HG03469 (cell line): ENCODE results near the gene ZNF26.

Experiments used
- ATAC-seq: cut with Tn5 transposase; IDR thresholded peaks from one replicate; pipeline ENCODE4 v1.9.1; 2021; ENCODE audit warnings: mild to moderate bottlenecking, moderate library complexity, moderate number of reproducible peaks; ENCODE audit not compliant: unreplicated experiment

ZNF26 gene

DNA sequence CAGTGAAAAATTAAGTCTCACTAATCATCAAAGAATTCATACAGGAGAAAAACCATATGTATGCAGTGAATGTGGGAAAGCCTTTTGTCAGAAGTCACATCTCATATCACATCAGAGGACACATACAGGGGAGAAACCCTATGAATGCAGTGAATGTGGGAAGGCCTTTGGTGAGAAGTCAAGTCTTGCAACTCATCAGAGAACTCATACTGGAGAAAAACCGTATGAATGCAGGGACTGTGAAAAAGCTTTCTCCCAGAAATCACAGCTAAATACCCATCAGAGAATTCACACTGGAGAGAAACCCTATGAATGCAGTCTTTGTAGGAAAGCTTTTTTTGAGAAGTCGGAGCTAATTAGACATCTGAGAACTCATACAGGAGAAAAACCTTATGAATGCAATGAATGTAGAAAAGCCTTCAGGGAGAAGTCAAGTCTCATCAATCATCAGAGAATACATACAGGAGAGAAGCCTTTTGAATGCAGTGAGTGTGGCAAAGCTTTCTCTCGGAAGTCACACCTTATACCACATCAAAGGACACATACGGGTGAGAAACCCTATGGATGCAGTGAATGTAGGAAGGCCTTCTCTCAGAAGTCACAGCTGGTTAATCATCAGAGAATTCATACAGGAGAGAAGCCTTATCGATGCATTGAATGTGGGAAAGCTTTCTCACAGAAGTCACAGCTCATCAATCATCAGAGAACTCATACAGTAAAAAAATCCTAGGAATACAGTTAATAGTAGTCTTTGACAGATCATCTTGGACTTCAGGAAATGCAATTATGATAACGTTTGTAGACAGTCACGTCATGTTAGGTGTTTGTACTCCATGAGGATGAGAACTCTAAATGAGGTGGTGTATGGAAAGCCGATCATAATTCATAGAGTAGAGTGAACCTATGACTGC, 72.3 kb downstream of the ZNF26 start:
- ATAC-seq, result no peak

DNA sequence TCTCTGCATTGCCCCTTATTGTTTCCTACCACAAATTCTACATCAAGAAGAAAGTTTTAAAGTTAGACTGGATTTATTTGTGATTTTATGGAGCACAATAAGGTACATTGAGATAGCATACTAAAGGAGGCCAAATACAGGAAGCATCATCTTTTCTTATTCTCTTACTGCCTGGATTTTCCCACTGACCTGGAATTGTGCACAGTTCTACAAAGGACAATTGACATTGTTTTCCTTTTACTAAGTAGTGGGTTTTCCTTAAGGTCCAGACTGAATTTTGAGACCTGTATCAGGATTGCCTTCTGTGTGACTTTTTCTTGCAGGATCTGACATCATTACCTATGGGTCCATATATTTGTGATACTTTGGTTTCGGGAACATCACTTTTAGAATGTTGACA, 75.8 kb downstream of the ZNF26 start:
- ATAC-seq, result no peak

DNA sequence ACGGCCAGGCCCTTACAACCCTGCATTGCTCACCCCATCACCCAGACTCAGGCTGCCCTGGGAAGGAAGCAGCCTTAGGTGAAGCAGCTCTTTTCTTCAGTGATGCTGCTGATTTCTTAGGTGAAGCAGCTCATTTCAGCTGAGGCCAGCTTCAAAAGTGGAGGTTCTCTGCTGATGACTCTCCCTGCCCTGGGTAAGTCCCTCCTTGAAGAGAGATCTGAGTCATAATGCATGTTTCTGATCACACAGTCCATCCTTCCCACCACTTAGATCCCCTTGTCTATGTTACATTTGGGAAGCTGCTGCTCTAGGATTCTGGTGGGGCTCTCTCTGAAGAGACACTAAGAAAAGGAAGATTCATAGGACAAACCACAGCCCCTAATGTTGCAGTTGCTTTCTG, 77.4 kb downstream of the ZNF26 start:
- ATAC-seq, result no peak

DNA sequence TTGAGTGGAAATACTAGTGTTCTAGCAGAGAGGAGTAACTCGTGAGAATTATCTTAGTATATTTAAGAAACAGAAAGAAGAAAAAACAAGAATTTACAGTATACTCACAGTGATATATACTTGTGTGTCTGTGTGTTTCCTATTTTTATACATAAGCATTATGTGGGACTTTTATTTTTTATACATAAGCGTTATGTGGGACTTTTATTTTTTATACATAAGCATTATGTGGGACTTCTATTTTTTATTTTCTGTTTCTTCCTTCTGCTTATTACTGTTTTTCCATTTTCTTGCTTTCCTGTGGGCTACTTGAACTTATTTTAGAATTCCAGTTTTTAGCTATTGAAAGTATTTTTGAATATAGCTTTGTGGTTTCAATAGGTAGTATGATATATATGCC, 87.7 kb downstream of the ZNF26 start:
- no peak for ATAC-seq
